Mammary microvascular endothelial cell (primary cell): Measurements from ENCODE around the gene RPL28. TPM values are rescaled to one million over a fixed set of nuclear protein-coding genes. Genes with fewer than 3 reads are reported as not detected.

Experiments
- total RNA-seq: library from RNA; depleted of rRNA; stranded (reverse); fragments of >200 nt; gene quantifications from 2 replicates; pipeline ENCODE4 v1.2.3, GENCODE V29; 2015

The RPL28 gene
- 251 and 353 TPM in 2 replicates for total RNA-seq

DNA sequence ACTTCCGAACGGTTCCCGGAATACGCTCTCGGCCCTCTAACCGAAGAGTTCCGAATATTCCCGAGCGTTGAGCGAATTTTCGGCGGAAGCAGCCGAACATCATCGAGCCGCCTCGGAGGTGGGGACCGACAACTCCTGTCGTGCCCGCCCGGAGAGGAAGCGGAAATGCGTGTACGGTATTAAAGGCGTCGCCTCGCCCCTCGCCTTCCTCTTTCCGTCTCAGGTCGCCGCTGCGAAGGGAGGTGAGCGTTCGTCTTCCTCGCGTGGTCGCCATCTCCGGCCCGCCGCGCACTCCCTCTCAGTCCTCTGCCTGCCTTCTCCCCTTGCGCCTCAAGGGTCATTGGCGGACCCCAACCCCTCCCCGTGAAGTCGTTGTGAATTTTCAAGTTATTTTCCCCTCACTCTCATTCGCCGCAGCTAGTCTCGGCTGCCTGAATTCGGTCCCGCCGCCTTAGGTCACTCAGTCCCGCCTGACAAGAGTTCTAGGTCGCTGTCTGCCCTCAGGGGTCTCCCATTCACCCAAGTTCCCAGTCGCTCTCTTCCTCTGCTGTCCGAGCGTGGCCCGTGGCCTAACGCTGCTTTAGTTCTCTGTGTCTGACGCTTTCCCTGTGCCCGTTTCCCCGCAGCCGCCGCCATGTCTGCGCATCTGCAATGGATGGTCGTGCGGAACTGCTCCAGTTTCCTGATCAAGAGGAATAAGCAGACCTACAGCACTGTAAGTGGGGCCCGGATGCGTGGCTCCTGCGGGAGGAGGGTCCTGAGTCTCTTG is at the start of gene RPL28:
TSS of gene RPL28 (plus strand) at position 209 of the 769 bp plus-strand sequence. CDS start at position 635, 426 bp downstream.

GRCh38 chr19:55339105-55339888 is 46.4 kb upstream of the RPL28 start, which contains the start of gene KMT5C:
Gene KMT5C (plus strand): TSS chr19:55339876. CDS start chr19:55341937, 2,061 bp downstream.

GRCh38 chr19:55354698-55355212 is 31.0 kb upstream of the RPL28 start, which contains the start of gene COX6B2:
Gene COX6B2 (minus strand): TSS chr19:55354719. CDS start chr19:55354521, 198 bp downstream.

DNA sequence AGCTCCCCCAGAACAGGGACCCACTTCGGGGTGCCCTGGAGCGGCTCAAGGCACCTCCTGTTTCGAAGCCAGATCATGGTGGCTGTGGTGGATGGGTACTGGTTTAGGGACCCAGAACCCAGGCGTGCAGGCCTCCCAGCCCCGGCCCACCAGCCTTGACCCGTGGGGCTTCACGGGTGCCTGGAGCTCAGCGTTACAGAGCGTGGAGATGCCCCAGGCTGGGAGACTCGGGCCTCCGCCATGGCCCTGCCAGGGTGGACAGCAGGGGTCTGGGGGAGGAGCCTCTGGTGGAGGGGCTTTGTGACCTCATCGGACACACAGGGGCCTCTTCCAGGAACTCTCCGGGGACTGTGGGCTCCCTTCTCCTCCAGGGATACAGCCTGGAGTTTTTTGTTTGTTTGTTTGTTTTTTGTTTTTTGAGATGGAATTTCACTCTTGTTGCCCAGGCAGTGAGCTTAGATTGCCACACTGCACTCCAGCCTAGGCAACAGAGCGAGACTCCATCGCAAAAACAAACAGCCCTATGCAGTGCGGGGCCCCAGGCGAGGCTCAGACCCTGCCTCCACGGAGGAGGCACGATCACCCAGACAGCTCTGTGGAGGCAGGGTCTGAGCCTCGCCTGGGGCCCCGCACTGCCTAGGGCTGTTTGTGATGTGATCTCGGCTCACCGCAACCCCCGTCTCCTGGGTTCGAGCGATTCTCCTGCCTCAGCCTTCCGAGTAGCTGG is 22.6 kb upstream of the RPL28 start, which contains the start of gene GARIN5B:
TSS of gene GARIN5B (minus strand) at position 271 of the 727 bp plus-strand sequence. CDS start at position 77, 194 bp downstream.

GRCh38 chr19:55370305-55370988 is 15.3 kb upstream of the RPL28 start, which contains the start of gene IL11:
Gene IL11 (minus strand): TSS chr19:55370463. CDS start chr19:55370310, 153 bp downstream.

GRCh38 chr19:55376241-55376933 is 9.3 kb upstream of the RPL28 start, which contains the start of gene TMEM190:
Gene TMEM190 (plus strand): TSS chr19:55376826. CDS start chr19:55376854, 28 bp downstream.

GRCh38 chr19:55384131-55384919 is 1.4 kb upstream of the RPL28 start, which contains the start of gene TMEM238:
Gene TMEM238 (minus strand): TSS chr19:55384292. CDS start chr19:55384259, 33 bp downstream.

GRCh38 chr19:55407550-55407799 is 21.7 kb downstream of the RPL28 start, which contains the start of gene UBE2S:
Gene UBE2S (minus strand): TSS chr19:55407788. CDS start chr19:55407589, 199 bp downstream.

GRCh38 chr19:55443045-55443823 is 57.5 kb downstream of the RPL28 start, which contains the start of gene SHISA7:
Gene SHISA7 (minus strand): TSS chr19:55443300. CDS start chr19:55442863, 437 bp downstream.

Other genes starting within 250 kb of the RPL28 start
- 0.79 and 3.1 TPM in 2 replicates for gene TNNT1, start 236.7 kb upstream of the RPL28 start, total RNA-seq
- not detected in 2 replicates for gene TNNI3, start 228.2 kb upstream of the RPL28 start, total RNA-seq
- 0.79 and 1.8 TPM in 2 replicates for gene DNAAF3, start 219.3 kb upstream of the RPL28 start, total RNA-seq
- gene SYT5, start 205.6 kb upstream of the RPL28 start, total RNA-seq = not detected in 2 replicates
- gene PTPRH, start 176.4 kb upstream of the RPL28 start, total RNA-seq = 3.1 and 5.3 TPM in 2 replicates
- gene TMEM86B, start 157.2 kb upstream of the RPL28 start, total RNA-seq = 0.27 and 1.7 TPM in 2 replicates
- gene PPP6R1, start 126.9 kb upstream of the RPL28 start, total RNA-seq = 44.7 and 51.5 TPM in 2 replicates
- gene HSPBP1, start 105.8 kb upstream of the RPL28 start, total RNA-seq = 44.3 and 63.8 TPM in 2 replicates
- gene BRSK1, start 101.9 kb upstream of the RPL28 start, total RNA-seq = 0.25 and 0.27 TPM in 2 replicates
- gene TMEM150B, start 60.6 kb upstream of the RPL28 start, total RNA-seq = not detected in 2 replicates
- 6.3 and 6.6 TPM in 2 replicates for gene KMT5C, start 46.1 kb upstream of the RPL28 start, total RNA-seq
- not detected in 2 replicates for gene COX6B2, start 31.2 kb upstream of the RPL28 start, total RNA-seq
- not detected in 2 replicates for gene GARIN5B, start 22.7 kb upstream of the RPL28 start, total RNA-seq
- not detected in 2 replicates for gene IL11, start 15.5 kb upstream of the RPL28 start, total RNA-seq
- not detected in 2 replicates for gene TMEM190, start 9.1 kb upstream of the RPL28 start, total RNA-seq
- not detected in 2 replicates for gene TMEM238, start 1.6 kb upstream of the RPL28 start, total RNA-seq
- 153 and 158 TPM in 2 replicates for gene UBE2S, start 21.9 kb downstream of the RPL28 start, total RNA-seq
- gene SHISA7, start 57.4 kb downstream of the RPL28 start, total RNA-seq = not detected in 2 replicates
- gene ISOC2, start 75.7 kb downstream of the RPL28 start, total RNA-seq = 73.3 and 78.3 TPM in 2 replicates
- gene C19orf85, start 78.8 kb downstream of the RPL28 start, total RNA-seq = not detected in 2 replicates
- gene ZNF628, start 90.7 kb downstream of the RPL28 start, total RNA-seq = 3.9 and 8.3 TPM in 2 replicates
- 15.4 and 16.5 TPM in 2 replicates for gene NAT14, start 99.3 kb downstream of the RPL28 start, total RNA-seq
- 0.27 and 0.74 TPM in 2 replicates for gene SSC5D, start 102.5 kb downstream of the RPL28 start, total RNA-seq
- not detected in 2 replicates for gene SBK2, start 151.2 kb downstream of the RPL28 start, total RNA-seq
- 0.27 and 0.39 TPM in 2 replicates for gene SBK3, start 159.6 kb downstream of the RPL28 start, total RNA-seq
- 4.7 and 6.4 TPM in 2 replicates for gene ZNF579, start 194.9 kb downstream of the RPL28 start, total RNA-seq
- 3.1 and 6.0 TPM in 2 replicates for gene FIZ1, start 213.6 kb downstream of the RPL28 start, total RNA-seq
- 21.8 and 29.8 TPM in 2 replicates for gene ZNF524, start 214.4 kb downstream of the RPL28 start, total RNA-seq
- gene ZNF865, start 219.7 kb downstream of the RPL28 start, total RNA-seq = 1.8 and 2.7 TPM in 2 replicates
- gene ZNF784, start 238.6 kb downstream of the RPL28 start, total RNA-seq = 4.5 and 5.0 TPM in 2 replicates